ENCODE results near the gene ADIRF. TPM values are rescaled to one million over a fixed set of nuclear protein-coding genes. Genes with fewer than 3 reads are reported as not detected.

Gene ADIRF
- total RNA-seq, 1 experiment from 2014 or later, result not detected

- Histone ChIP-seq H3K4me3 (ENCODE audit: low read depth, low read length, poor library complexity, severe bottlenecking) (no peak overlapping the region), H3K4me1 (ENCODE audit: insufficient read depth, low read length, poor library complexity, severe bottlenecking) (no peaks in the 10 kb centered on the region), H3K27me3 (replicated peaks; ENCODE audit: insufficient read depth, low read depth, low read length, poor library complexity) (no peaks in the 10 kb centered on the region), H3K36me3 (ENCODE audit: insufficient read depth, low read length, poor library complexity, severe bottlenecking) (no peaks in the 10 kb centered on the region), H3K27ac (ENCODE audit: low read depth, low read length, poor library complexity, severe bottlenecking) (no peak overlapping the region), H3K9me3 (ENCODE audit: low read depth, low read length, poor library complexity, severe bottlenecking) (no peaks in the 10 kb centered on the region)
- DNase-seq (ENCODE audit: low spot score), result no peak
- TF ChIP-seq CTCF (conservative IDR thresholded peaks at IDR 0.05; ENCODE audit: low read depth, low read length) (no peak), EZH2 (IDR thresholded peaks at IDR 0.05; ENCODE audit: borderline replicate concordance, low read depth, low read length, poor library complexity, severe bottlenecking) (no peak)
- no TSS peak for BruUV-seq (replicated peaks)
- ChIA-PET POLR2A (ENCODE audit: low non-redundant PET) (no interaction called here), CTCF (no interaction called here)
- intact Hi-C loops (cut with micrococcal nuclease; ENCODE audit: unreplicated experiment), result no loop called here
These were observed 25.6 kb upstream of the ADIRF start for GRCh38 chr10:86942441-86943315.

GRCh38 chr10:86943316-86944030, 24.8 kb upstream of the ADIRF start:
- TF ChIP-seq CTCF (conservative IDR thresholded peaks at IDR 0.05; ENCODE audit: low read depth, low read length) (no peak), EZH2 (IDR thresholded peaks at IDR 0.05; ENCODE audit: borderline replicate concordance, low read depth, low read length, poor library complexity, severe bottlenecking) (no peak)
- Histone ChIP-seq H3K4me3 (ENCODE audit: low read depth, low read length, poor library complexity, severe bottlenecking) (no peak overlapping the region), H3K27ac (ENCODE audit: low read depth, low read length, poor library complexity, severe bottlenecking) (no peak overlapping the region), H3K36me3 (ENCODE audit: insufficient read depth, low read length, poor library complexity, severe bottlenecking) (no peaks in the 10 kb centered on the region), H3K9me3 (ENCODE audit: low read depth, low read length, poor library complexity, severe bottlenecking) (no peaks in the 10 kb centered on the region), H3K27me3 (replicated peaks; ENCODE audit: insufficient read depth, low read depth, low read length, poor library complexity) (no peaks in the 10 kb centered on the region), H3K4me1 (ENCODE audit: insufficient read depth, low read length, poor library complexity, severe bottlenecking) (no peaks in the 10 kb centered on the region)
- intact Hi-C loops (cut with micrococcal nuclease; ENCODE audit: unreplicated experiment), result no loop called here
- POLR2A ChIA-PET (ENCODE audit: low non-redundant PET), result no interaction called here
- CTCF ChIA-PET, result no interaction called here
- DNase-seq (ENCODE audit: low spot score), result no peak
- BruUV-seq (replicated peaks), result no TSS peak

DNA sequence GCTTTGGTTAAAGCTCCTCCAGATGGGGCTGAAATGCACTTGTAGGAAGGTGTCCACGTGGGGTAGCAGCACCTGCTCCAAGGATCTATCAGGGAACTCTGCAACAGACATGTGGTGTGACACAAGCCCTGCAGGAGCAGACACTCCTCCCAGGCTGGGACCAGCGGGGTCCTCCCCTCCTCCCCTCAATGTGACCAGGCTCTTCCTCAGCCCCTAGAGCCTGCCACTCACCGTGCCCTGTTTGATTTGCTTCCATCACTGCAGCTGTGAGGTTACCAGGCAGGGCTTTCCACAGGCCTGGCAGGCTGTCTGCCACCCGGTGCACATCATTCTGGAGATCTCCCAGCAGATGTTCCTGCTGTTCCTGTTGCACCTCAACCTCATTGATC, 24.3 kb upstream of the ADIRF start:
- H3K4me3 ChIP-seq (ENCODE audit: low read depth, low read length, poor library complexity, severe bottlenecking), result no peak overlapping the region
- BruUV-seq (replicated peaks), result no TSS peak
- H3K27ac ChIP-seq (ENCODE audit: low read depth, low read length, poor library complexity, severe bottlenecking), result no peak overlapping the region
- ChIA-PET CTCF (no interaction called here), POLR2A (ENCODE audit: low non-redundant PET) (no interaction called here)
- H3K4me1 ChIP-seq (ENCODE audit: insufficient read depth, low read length, poor library complexity, severe bottlenecking), result no peaks in the 10 kb centered on the region
- no peak for DNase-seq (ENCODE audit: low spot score)
- no peaks in the 10 kb centered on the region for H3K36me3 ChIP-seq (ENCODE audit: insufficient read depth, low read length, poor library complexity, severe bottlenecking)
- no peaks in the 10 kb centered on the region for H3K27me3 ChIP-seq (replicated peaks; ENCODE audit: insufficient read depth, low read depth, low read length, poor library complexity)
- H3K9me3 ChIP-seq (ENCODE audit: low read depth, low read length, poor library complexity, severe bottlenecking), result no peaks in the 10 kb centered on the region
- intact Hi-C loops (cut with micrococcal nuclease; ENCODE audit: unreplicated experiment), result no loop called here
- TF ChIP-seq EZH2 (IDR thresholded peaks at IDR 0.05; ENCODE audit: borderline replicate concordance, low read depth, low read length, poor library complexity, severe bottlenecking), result no peak
- no peak for TF ChIP-seq CTCF (conservative IDR thresholded peaks at IDR 0.05; ENCODE audit: low read depth, low read length)

All from A673 (cell line).